Activated CD4-positive, alpha-beta memory T cell treated with anti-CD3 and anti-CD28 coated beads for 36 hours (primary cell): Measurements from ENCODE around the gene RNF17. TPM values are rescaled to one million over a fixed set of nuclear protein-coding genes. Genes with fewer than 3 reads are reported as not detected.
"Not testable (repeated sequence)": the region's sequence is repeated elsewhere in the genome, so short reads cannot be mapped to it uniquely, and the experiment has no call there.

Experiments used
- CTCF ChIA-PET: fragments of 350-600 bp; sonication (Branson Sonifier 250); formaldehyde crosslinking; loops from one replicate; lab custom pipeline; 2021; ENCODE audit warnings: antibody characterized with exemption, inconsistent platforms; lab: Charles Lee
- POLR2A ChIA-PET: fragments of 350-600 bp; sonication (Branson Sonifier 250); formaldehyde crosslinking; loops from one replicate; lab custom pipeline; 2021; ENCODE audit warnings: antibody characterized with exemption; lab: Charles Lee
- DNase-seq: peaks from one replicate; pipeline ENCODE4 v3.0.0-alpha.2; 2020
- H3K27ac Mint-ChIP-seq: one replicate; pipeline ENCODE4 v1.8.0; 2021; ENCODE audit warnings: mixed read lengths
- H3K27me3 Mint-ChIP-seq: one replicate; pipeline ENCODE4 v1.8.0; 2021; ENCODE audit warnings: mixed read lengths
- H3K36me3 Mint-ChIP-seq: one replicate; pipeline ENCODE4 v1.8.0; 2021; ENCODE audit warnings: mixed read lengths
- H3K4me1 Mint-ChIP-seq: one replicate; pipeline ENCODE4 v1.8.0; 2021; ENCODE audit warnings: low read depth, mixed read lengths
- H3K4me3 Mint-ChIP-seq: one replicate; pipeline ENCODE4 v1.8.0; 2021; ENCODE audit warnings: mild to moderate bottlenecking, mixed read lengths
- H3K9me3 Mint-ChIP-seq: one replicate; pipeline ENCODE4 v1.8.0; 2021; ENCODE audit warnings: mixed read lengths
- intact Hi-C: fragments of 100-400 bp; cut with micrococcal nuclease; formaldehyde crosslinking; loops from one replicate; pipeline ENCODE4 v1.15.1; 2023
- total RNA-seq, 2 experiments: library from RNA; stranded (reverse); gene quantifications; one replicate each; pipeline ENCODE4 v1.2.3, GENCODE V29; 2021

Gene RNF17
- not detected for total RNA-seq

- CTCF ChIA-PET = no interaction called here
- H3K27ac Mint-ChIP-seq = no peak within 1 kb of the TSS
- no peak for DNase-seq
Observed at GRCh38 chr13:24763596-24764275, at the start of gene RNF17. RNF17 (plus strand) TSS chr13:24764169; CDS start chr13:24764204, 35 bp downstream.

GRCh38 chr13:24716011-24716410, 48.0 kb upstream of the RNF17 start:
- Mint-ChIP-seq H3K4me1 (no peaks in the 10 kb centered on the region), H3K36me3 (no peaks in the 10 kb centered on the region), H3K4me3 (no peak overlapping the region), H3K9me3 (no peaks in the 10 kb centered on the region), H3K27me3 (peaks cover 3% of the 10 kb centered on the region), H3K27ac (no peak overlapping the region)
- ChIA-PET CTCF (no interaction called here), POLR2A (no interaction called here)
- no peak for DNase-seq
- intact Hi-C loops = no loop called here

More at GRCh38 chr13:24763596-24764275, at the start of gene RNF17:
- no peaks in the 10 kb centered on the region for H3K4me1 Mint-ChIP-seq
- H3K36me3 Mint-ChIP-seq = no peaks in the 10 kb centered on the region
- intact Hi-C loops = no loop called here
- POLR2A ChIA-PET = no interaction called here
- H3K27me3 Mint-ChIP-seq = peaks cover 1% of the 10 kb centered on the region
- no peaks in the 10 kb centered on the region for H3K9me3 Mint-ChIP-seq
- H3K4me3 Mint-ChIP-seq = no peak within 1 kb of the TSS

- peaks cover 3% of the 10 kb centered on the region for H3K27me3 Mint-ChIP-seq
- H3K27ac Mint-ChIP-seq = no peak overlapping the region
- intact Hi-C loops = no loop called here
- CTCF ChIA-PET = interaction anchor here (0.6 kb wide), 1 partner anchor 11 kb away, joined by 3 read pairs; no protein-coding TSS in a partner anchor
- H3K9me3 Mint-ChIP-seq = no peaks in the 10 kb centered on the region
- no peak for DNase-seq
- no peak overlapping the region for H3K4me3 Mint-ChIP-seq
- H3K36me3 Mint-ChIP-seq = no peaks in the 10 kb centered on the region
- no peaks in the 10 kb centered on the region for H3K4me1 Mint-ChIP-seq
- POLR2A ChIA-PET = no interaction called here
Observed at GRCh38 chr13:24716446-24716845, 47.5 kb upstream of the RNF17 start.

- CTCF ChIA-PET = interaction anchor here (0.6 kb wide), 1 partner anchor 10 kb away, joined by 3 read pairs; no protein-coding TSS in a partner anchor
- intact Hi-C loops = no loop called here
Observed at GRCh38 chr13:24717217-24717616, 46.8 kb upstream of the RNF17 start.

GRCh38 chr13:24718192-24718965, 45.6 kb upstream of the RNF17 start:
- intact Hi-C loops = no loop called here
- no peaks in the 10 kb centered on the region for H3K9me3 Mint-ChIP-seq
- no peak for DNase-seq
- ChIA-PET POLR2A (interaction anchor here (0.6 kb wide), 1 partner anchor 46 kb away, joined by 3 read pairs; no protein-coding TSS in a partner anchor), CTCF (no interaction called here)
- H3K27me3 Mint-ChIP-seq = peaks cover 3% of the 10 kb centered on the region
- H3K36me3 Mint-ChIP-seq = no peaks in the 10 kb centered on the region
- H3K4me3 Mint-ChIP-seq = no peak overlapping the region
- H3K27ac Mint-ChIP-seq = no peak overlapping the region
- H3K4me1 Mint-ChIP-seq = no peaks in the 10 kb centered on the region

More at GRCh38 chr13:24717217-24717616, 46.8 kb upstream of the RNF17 start:
- H3K4me3 Mint-ChIP-seq = no peak overlapping the region
- POLR2A ChIA-PET = no interaction called here
- peaks cover 3% of the 10 kb centered on the region for H3K27me3 Mint-ChIP-seq
- no peak overlapping the region for H3K27ac Mint-ChIP-seq
- H3K36me3 Mint-ChIP-seq = no peaks in the 10 kb centered on the region
- DNase-seq = no peak
- H3K4me1 Mint-ChIP-seq = no peaks in the 10 kb centered on the region
- H3K9me3 Mint-ChIP-seq = no peaks in the 10 kb centered on the region

- Mint-ChIP-seq H3K4me3 (no peak overlapping the region), H3K4me1 (no peaks in the 10 kb centered on the region), H3K27ac (no peak overlapping the region), H3K36me3 (no peaks in the 10 kb centered on the region), H3K27me3 (peaks cover 3% of the 10 kb centered on the region), H3K9me3 (no peaks in the 10 kb centered on the region)
- DNase-seq = no peak
- POLR2A ChIA-PET = interaction anchor here (0.6 kb wide), 1 partner anchor 46 kb away, joined by 3 read pairs; no protein-coding TSS in a partner anchor
- CTCF ChIA-PET = no interaction called here
- intact Hi-C loops = no loop called here
Observed at GRCh38 chr13:24719139-24719538, 44.8 kb upstream of the RNF17 start.

GRCh38 chr13:24723206-24723605, 40.8 kb upstream of the RNF17 start:
- ChIA-PET POLR2A (no interaction called here), CTCF (interaction anchor here (2.0 kb wide), 1 partner anchor 29 kb away, joined by 23 read pairs; no protein-coding TSS in a partner anchor)
- Mint-ChIP-seq H3K4me3 (no peak overlapping the region), H3K27me3 (peaks cover 4% of the 10 kb centered on the region), H3K27ac (no peak overlapping the region), H3K9me3 (no peaks in the 10 kb centered on the region), H3K4me1 (no peaks in the 10 kb centered on the region), H3K36me3 (no peaks in the 10 kb centered on the region)
- no peak for DNase-seq
- intact Hi-C loops = no loop called here

GRCh38 chr13:24724714-24725113, 39.3 kb upstream of the RNF17 start:
- no peak for DNase-seq
- H3K36me3 Mint-ChIP-seq = no peaks in the 10 kb centered on the region
- H3K27me3 Mint-ChIP-seq = peaks cover 6% of the 10 kb centered on the region
- no peak overlapping the region for H3K27ac Mint-ChIP-seq
- POLR2A ChIA-PET = no interaction called here
- intact Hi-C loops = no loop called here
- no peaks in the 10 kb centered on the region for H3K4me1 Mint-ChIP-seq
- CTCF ChIA-PET = interaction anchor here (1.2 to 4.3 kb wide), 3 partner anchors 32 to 119 kb away, joined by 3 to 74 read pairs (median 21); no protein-coding TSS in a partner anchor
- no peaks in the 10 kb centered on the region for H3K9me3 Mint-ChIP-seq
- H3K4me3 Mint-ChIP-seq = no peak overlapping the region

- intact Hi-C loops = no loop called here
- H3K27ac Mint-ChIP-seq = no peak overlapping the region
- ChIA-PET POLR2A (interaction anchor here (0.6 kb wide), 1 partner anchor 48 kb away, joined by 3 read pairs; no protein-coding TSS in a partner anchor), CTCF (interaction anchor here (1.2 to 4.3 kb wide), 4 partner anchors 33 to 120 kb away, joined by 3 to 74 read pairs (median 14); no protein-coding TSS in a partner anchor)
- no peaks in the 10 kb centered on the region for H3K9me3 Mint-ChIP-seq
- H3K4me3 Mint-ChIP-seq = no peak overlapping the region
- H3K36me3 Mint-ChIP-seq = no peaks in the 10 kb centered on the region
- DNase-seq = no peak
- H3K27me3 Mint-ChIP-seq = peaks cover 6% of the 10 kb centered on the region
- no peaks in the 10 kb centered on the region for H3K4me1 Mint-ChIP-seq
Observed at GRCh38 chr13:24725379-24725778, 38.6 kb upstream of the RNF17 start.

- H3K4me1 Mint-ChIP-seq = no peaks in the 10 kb centered on the region
Observed at GRCh38 chr13:24727731-24728601, 36.0 kb upstream of the RNF17 start.

GRCh38 chr13:24730873-24731567, 32.9 kb upstream of the RNF17 start:
- POLR2A ChIA-PET = interaction anchor here (1.0 kb wide), 1 partner anchor 192 kb away, joined by 3 read pairs; a partner anchor contains a TSS
- H3K27me3 Mint-ChIP-seq, H3K27ac Mint-ChIP-seq, H3K4me3 Mint-ChIP-seq, H3K9me3 Mint-ChIP-seq, intact Hi-C loops, H3K4me1 Mint-ChIP-seq, H3K36me3 Mint-ChIP-seq, DNase-seq: not testable (repeated sequence)
- CTCF ChIA-PET = interaction anchor here (0.8 to 2.9 kb wide), 2 partner anchors 28 to 38 kb away, joined by 4 to 32 read pairs; no protein-coding TSS in a partner anchor

More at GRCh38 chr13:24727731-24728601, 36.0 kb upstream of the RNF17 start:
- ChIA-PET CTCF (interaction anchor here (0.6 to 4.3 kb wide), 28 partner anchors 11 to 474 kb away, joined by 3 to 74 read pairs (median 4); no protein-coding TSS in a partner anchor), POLR2A (interaction anchor here (1.0 kb wide), 1 partner anchor 45 kb away, joined by 5 read pairs; no protein-coding TSS in a partner anchor)
- Mint-ChIP-seq H3K27me3 (peaks cover 6% of the 10 kb centered on the region), H3K9me3 (peaks cover 6% of the 10 kb centered on the region), H3K36me3 (no peaks in the 10 kb centered on the region), H3K27ac (no peak overlapping the region), H3K4me3 (no peak overlapping the region)
- DNase-seq = peak; percentile 75
- intact Hi-C loops = loop anchor here (1.0 to 2.0 kb wide), 6 partner anchors 19 to 147 kb away; no protein-coding TSS in a partner anchor
